HEK293 (cell line): ENCODE measurements around the gene IFI27L2.

Experiments used
- CTCF ChIA-PET: fragments of 350-600 bp; formaldehyde crosslinking; extraction: SDS; loops from one replicate; lab custom pipeline; 2021; ENCODE audit warnings: antibody characterized with exemption; lab: Yijun Ruan, JAX
- POLR2A ChIA-PET: fragments of 300-600 bp; formaldehyde crosslinking; extraction: SDS; loops from one replicate; lab custom pipeline; 2020; ENCODE audit warnings: antibody characterized with exemption, inconsistent platforms; lab: Yijun Ruan, JAX
- H3K27ac ChIP-seq: fragments of 200-500 bp; sonication (Bioruptor generic); 2 replicates; pipeline ENCODE4 v1.5.1; 2014; ENCODE audit warnings: low read depth, low read length, control low read depth, inconsistent platforms; ENCODE audit errors: extremely low read depth
- H3K36me3 ChIP-seq, 2 experiments: fragments of 200-500 bp in 1 of 2; sonication (Bioruptor generic) in 1 of 2; 1 replicate in 1 of 2; 2 replicates in 1 of 2; pipeline ENCODE4 v1.5.1; 2014 to 2017; ENCODE audit warnings: inconsistent platforms in 2 of 2, low read length in 2 of 2; ENCODE audit not compliant: control insufficient read depth in 2 of 2, insufficient read depth in 1 of 2
- H3K4me1 ChIP-seq: fragments of 200-500 bp; sonication (Bioruptor generic); 2 replicates; pipeline ENCODE4 v1.5.1; 2014; ENCODE audit warnings: mild to moderate bottlenecking, low read length, inconsistent platforms; ENCODE audit not compliant: control insufficient read depth, insufficient read depth
- H3K4me3 ChIP-seq: 2 replicates; pipeline ENCODE4 v1.5.1; 2011; ENCODE audit warnings: low read depth, mild to moderate bottlenecking, control low read depth, low read length, moderate library complexity
- H3K9me3 ChIP-seq: fragments of 200-500 bp; sonication (Bioruptor generic); 2 replicates; pipeline ENCODE4 v1.5.1; 2014; ENCODE audit warnings: low read depth, low read length, inconsistent platforms; ENCODE audit not compliant: control insufficient read depth, insufficient read depth
- SALL2 ChIP-seq: fragments of 450-650 bp; formaldehyde crosslinking; IDR thresholded peaks from 2 replicates; pipeline ENCODE4 v1.5.0; 2017; ENCODE audit warnings: missing biosample characterization, mild to moderate bottlenecking, missing genetic modification characterization, borderline replicate concordance
- TRIM28 ChIP-seq: IDR thresholded peaks from 2 replicates; pipeline ENCODE4 v1.6.1; 2011; ENCODE audit warnings: low read length, control low read depth, borderline replicate concordance
- ZBTB21 ChIP-seq: fragments of 450-650 bp; formaldehyde crosslinking; IDR thresholded peaks from 2 replicates; pipeline ENCODE4 v1.5.1; 2017; ENCODE audit warnings: missing biosample characterization, missing genetic modification characterization
- ZNF10 ChIP-seq: fragments of 450-650 bp; formaldehyde crosslinking; IDR thresholded peaks from 2 replicates; pipeline ENCODE4 v1.5.1; 2017; ENCODE audit warnings: missing biosample characterization, missing genetic modification characterization
- ZNF112 ChIP-seq: fragments of 450-650 bp; formaldehyde crosslinking; IDR thresholded peaks from 2 replicates; pipeline ENCODE4 v1.5.0; 2017; ENCODE audit warnings: missing biosample characterization, missing genetic modification characterization
- ZNF138 ChIP-seq: fragments of 450-650 bp; formaldehyde crosslinking; IDR thresholded peaks from 2 replicates; pipeline ENCODE4 v1.5.1; 2016; ENCODE audit warnings: missing biosample characterization, missing genetic modification characterization, borderline replicate concordance
- ZNF169 ChIP-seq: fragments of 450-650 bp; formaldehyde crosslinking; IDR thresholded peaks from 2 replicates; pipeline ENCODE4 v1.5.1; 2016; ENCODE audit warnings: missing biosample characterization, missing genetic modification characterization
- ZNF174 ChIP-seq: fragments of 450-650 bp; formaldehyde crosslinking; IDR thresholded peaks from 2 replicates; pipeline ENCODE4 v1.5.0; 2017; ENCODE audit warnings: missing biosample characterization, mild to moderate bottlenecking, missing genetic modification characterization
- ZNF366 ChIP-seq: fragments of 450-650 bp; formaldehyde crosslinking; conservative IDR thresholded peaks from 2 replicates; pipeline ENCODE4 v1.5.1; 2016; ENCODE audit warnings: missing biosample characterization, missing genetic modification characterization
- ZNF423 ChIP-seq: fragments of 450-650 bp; formaldehyde crosslinking; IDR thresholded peaks from 2 replicates; pipeline ENCODE4 v1.5.1; 2016; ENCODE audit warnings: missing biosample characterization, missing genetic modification characterization
- ZNF514 ChIP-seq: fragments of 450-650 bp; formaldehyde crosslinking; IDR thresholded peaks from 2 replicates; pipeline ENCODE4 v1.5.1; 2016; ENCODE audit warnings: missing biosample characterization, missing genetic modification characterization
- ZNF548 ChIP-seq: fragments of 450-650 bp; formaldehyde crosslinking; IDR thresholded peaks from 2 replicates; pipeline ENCODE4 v1.5.1; 2016; ENCODE audit warnings: missing biosample characterization, missing genetic modification characterization
- ZNF560 ChIP-seq: fragments of 450-650 bp; formaldehyde crosslinking; IDR thresholded peaks from 2 replicates; pipeline ENCODE4 v1.5.1; 2017; ENCODE audit warnings: missing biosample characterization, missing genetic modification characterization, borderline replicate concordance
- ZNF596 ChIP-seq: fragments of 450-650 bp; IDR thresholded peaks from 2 replicates; pipeline ENCODE4 v1.5.0; 2018; ENCODE audit warnings: missing biosample characterization, mild to moderate bottlenecking, missing genetic modification characterization, moderate library complexity
- ZNF76 ChIP-seq: fragments of 450-650 bp; formaldehyde crosslinking; IDR thresholded peaks from 2 replicates; pipeline ENCODE4; 2016; ENCODE audit warnings: low read depth, missing biosample characterization, missing genetic modification characterization, borderline replicate concordance
- ZSCAN16 ChIP-seq: fragments of 450-650 bp; formaldehyde crosslinking; IDR thresholded peaks from 2 replicates; pipeline ENCODE4 v1.5.1; 2016; ENCODE audit warnings: missing biosample characterization, missing genetic modification characterization
- ZXDB ChIP-seq: fragments of 450-650 bp; formaldehyde crosslinking; IDR thresholded peaks from 2 replicates; pipeline ENCODE4 v1.5.1; 2016; ENCODE audit warnings: missing biosample characterization, missing genetic modification characterization
- TF ChIP-seq, protein P1 (sequence below): fragments of 450-650 bp; formaldehyde crosslinking; IDR thresholded peaks from 2 replicates; pipeline ENCODE4 v1.5.1; 2016; ENCODE audit warnings: missing biosample characterization, missing genetic modification characterization
- TF ChIP-seq, protein P2 (sequence below): fragments of 450-650 bp; formaldehyde crosslinking; IDR thresholded peaks from 2 replicates; pipeline ENCODE4 v1.5.1; 2016; ENCODE audit warnings: missing biosample characterization, missing genetic modification characterization
- TF ChIP-seq, protein P3 (sequence below): fragments of 450-650 bp; formaldehyde crosslinking; conservative IDR thresholded peaks from 2 replicates; pipeline ENCODE4 v1.5.1; 2016; ENCODE audit warnings: low read depth, missing biosample characterization, missing genetic modification characterization

IFI27L2 gene

DNA sequence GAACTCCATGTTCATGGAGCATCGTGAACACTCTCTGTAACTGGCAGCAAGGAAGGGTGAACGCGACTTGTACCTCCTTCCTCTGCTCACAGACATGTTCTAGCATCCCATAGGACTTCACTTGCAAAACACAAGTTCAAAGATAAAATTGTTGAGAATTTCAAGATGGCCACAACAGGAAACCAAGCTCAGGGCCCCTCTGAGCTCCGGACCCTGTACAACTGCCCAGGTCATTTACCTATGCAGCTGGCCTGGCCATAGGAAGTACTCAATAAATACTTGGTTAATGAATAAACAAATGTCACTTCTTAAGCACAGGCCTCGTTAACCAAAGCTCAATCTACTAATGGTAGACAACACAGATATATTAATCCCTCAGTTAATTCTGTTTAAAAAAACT, 33.1 kb upstream of the IFI27L2 start:
- Histone ChIP-seq H3K9me3 (no peaks in the 10 kb centered on the region), H3K36me3 (no peaks in the 10 kb centered on the region), H3K4me1 (no peaks in the 10 kb centered on the region; the same call in 1 of the 2 replicates), H3K27ac (no peak overlapping the region), H3K4me3 (no peak overlapping the region)
- ChIA-PET POLR2A (no interaction called here), CTCF (interaction anchor here (1.1 to 2.7 kb wide), 3 partner anchors 26 to 126 kb away, joined by 5 to 13 read pairs (median 7); no protein-coding TSS in a partner anchor)
- TF ChIP-seq ZNF423 (tag by site-specific recombination), result no peak
- TF ChIP-seq ZNF514 (tag by site-specific recombination), result no peak
- TF ChIP-seq SALL2, result no peak
- no peak for TF ChIP-seq ZNF10 (tag by site-specific recombination)
- TF ChIP-seq ZBTB21, result no peak
- TF ChIP-seq ZNF174, result no peak

DNA sequence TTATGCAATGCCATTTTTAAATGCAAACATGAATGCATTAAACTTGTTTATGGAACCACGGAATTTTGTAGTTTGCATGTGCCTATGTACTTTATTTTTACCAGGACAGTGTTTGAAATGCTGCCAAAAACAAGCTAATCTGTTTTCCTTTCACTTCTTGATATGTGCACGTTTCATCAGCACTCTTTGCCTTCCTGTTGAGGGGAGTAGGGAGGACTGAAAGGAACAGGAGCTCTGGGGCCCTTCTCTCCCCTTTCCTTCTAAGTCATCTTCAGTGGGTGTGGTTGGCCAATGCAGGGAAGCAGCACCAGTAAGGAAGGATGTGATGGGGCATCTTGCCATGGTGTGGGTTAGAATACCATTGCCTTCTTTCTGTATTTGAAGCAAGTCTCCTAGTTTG, 32.6 kb upstream of the IFI27L2 start:
- ChIA-PET POLR2A (no interaction called here), CTCF (interaction anchor here (0.8 to 2.7 kb wide), 2 partner anchors 9 to 25 kb away, joined by 3 to 13 read pairs; no protein-coding TSS in a partner anchor)
- H3K27ac ChIP-seq, result no peak overlapping the region
- no peak overlapping the region for H3K4me3 ChIP-seq
- no peaks in the 10 kb centered on the region; the same call in 1 of the 2 replicates for H3K4me1 ChIP-seq
- TF ChIP-seq, protein P1, sequence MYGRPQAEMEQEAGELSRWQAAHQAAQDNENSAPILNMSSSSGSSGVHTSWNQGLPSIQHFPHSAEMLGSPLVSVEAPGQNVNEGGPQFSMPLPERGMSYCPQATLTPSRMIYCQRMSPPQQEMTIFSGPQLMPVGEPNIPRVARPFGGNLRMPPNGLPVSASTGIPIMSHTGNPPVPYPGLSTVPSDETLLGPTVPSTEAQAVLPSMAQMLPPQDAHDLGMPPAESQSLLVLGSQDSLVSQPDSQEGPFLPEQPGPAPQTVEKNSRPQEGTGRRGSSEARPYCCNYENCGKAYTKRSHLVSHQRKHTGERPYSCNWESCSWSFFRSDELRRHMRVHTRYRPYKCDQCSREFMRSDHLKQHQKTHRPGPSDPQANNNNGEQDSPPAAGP (tag by site-specific recombination), result no peak
- TF ChIP-seq ZNF366 (tag by site-specific recombination), result no peak
- TF ChIP-seq, protein P2, sequence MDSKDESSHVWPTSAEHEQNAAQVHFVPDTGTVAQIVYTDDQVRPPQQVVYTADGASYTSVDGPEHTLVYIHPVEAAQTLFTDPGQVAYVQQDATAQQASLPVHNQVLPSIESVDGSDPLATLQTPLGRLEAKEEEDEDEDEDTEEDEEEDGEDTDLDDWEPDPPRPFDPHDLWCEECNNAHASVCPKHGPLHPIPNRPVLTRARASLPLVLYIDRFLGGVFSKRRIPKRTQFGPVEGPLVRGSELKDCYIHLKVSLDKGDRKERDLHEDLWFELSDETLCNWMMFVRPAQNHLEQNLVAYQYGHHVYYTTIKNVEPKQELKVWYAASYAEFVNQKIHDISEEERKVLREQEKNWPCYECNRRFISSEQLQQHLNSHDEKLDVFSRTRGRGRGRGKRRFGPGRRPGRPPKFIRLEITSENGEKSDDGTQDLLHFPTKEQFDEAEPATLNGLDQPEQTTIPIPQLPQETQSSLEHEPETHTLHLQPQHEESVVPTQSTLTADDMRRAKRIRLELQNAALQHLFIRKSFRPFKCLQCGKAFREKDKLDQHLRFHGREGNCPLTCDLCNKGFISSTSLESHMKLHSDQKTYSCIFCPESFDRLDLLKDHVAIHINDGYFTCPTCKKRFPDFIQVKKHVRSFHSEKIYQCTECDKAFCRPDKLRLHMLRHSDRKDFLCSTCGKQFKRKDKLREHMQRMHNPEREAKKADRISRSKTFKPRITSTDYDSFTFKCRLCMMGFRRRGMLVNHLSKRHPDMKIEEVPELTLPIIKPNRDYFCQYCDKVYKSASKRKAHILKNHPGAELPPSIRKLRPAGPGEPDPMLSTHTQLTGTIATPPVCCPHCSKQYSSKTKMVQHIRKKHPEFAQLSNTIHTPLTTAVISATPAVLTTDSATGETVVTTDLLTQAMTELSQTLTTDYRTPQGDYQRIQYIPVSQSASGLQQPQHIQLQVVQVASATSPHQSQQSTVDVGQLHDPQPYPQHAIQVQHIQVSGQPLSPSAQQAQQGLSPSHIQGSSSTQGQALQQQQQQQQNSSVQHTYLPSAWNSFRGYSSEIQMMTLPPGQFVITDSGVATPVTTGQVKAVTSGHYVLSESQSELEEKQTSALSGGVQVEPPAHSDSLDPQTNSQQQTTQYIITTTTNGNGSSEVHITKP (tag by site-specific recombination), result no peak
- TF ChIP-seq SALL2, result no peak
- TF ChIP-seq ZNF548 (tag by site-specific recombination), result no peak
- TF ChIP-seq ZNF76 (tag by site-specific recombination), result no peak
- no peak for TF ChIP-seq ZXDB (tag by site-specific recombination)
- no peak for TF ChIP-seq ZSCAN16 (tag by site-specific recombination)
- TF ChIP-seq ZNF596 (tag by site-specific recombination), result no peak
- TF ChIP-seq ZNF169 (tag by site-specific recombination), result no peak
- no peak for TF ChIP-seq ZNF112 (tag by site-specific recombination)
- H3K9me3 ChIP-seq, result no peaks in the 10 kb centered on the region
- H3K36me3 ChIP-seq, result no peaks in the 10 kb centered on the region

DNA sequence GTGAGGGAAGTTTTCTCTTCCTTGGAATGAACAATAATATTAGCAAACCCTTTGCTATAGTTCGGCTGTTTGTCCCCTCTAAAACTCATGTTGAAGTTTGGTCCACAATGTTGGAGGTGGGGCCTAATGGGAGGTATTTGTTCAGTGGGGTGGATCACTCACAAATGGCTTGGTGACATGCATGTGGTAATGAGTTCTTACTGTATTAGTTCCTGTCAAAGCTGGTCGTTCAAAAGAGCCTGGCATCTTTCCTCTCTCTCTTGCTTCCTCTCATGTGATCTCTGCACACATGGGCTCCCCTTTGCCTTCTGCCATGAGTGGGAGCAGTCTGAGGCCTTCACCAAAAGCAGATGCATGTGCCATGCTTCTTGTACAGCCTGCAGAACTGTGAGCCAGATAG, 31.7 kb upstream of the IFI27L2 start:
- H3K36me3 ChIP-seq, result no peaks in the 10 kb centered on the region
- H3K4me3 ChIP-seq, result no peak overlapping the region
- POLR2A ChIA-PET, result no interaction called here
- no peaks in the 10 kb centered on the region; the same call in 1 of the 2 replicates for H3K4me1 ChIP-seq
- TF ChIP-seq ZNF138 (tag by site-specific recombination), result no peak
- no peak for TF ChIP-seq TRIM28
- no peak for TF ChIP-seq ZNF560
- TF ChIP-seq, protein P3, sequence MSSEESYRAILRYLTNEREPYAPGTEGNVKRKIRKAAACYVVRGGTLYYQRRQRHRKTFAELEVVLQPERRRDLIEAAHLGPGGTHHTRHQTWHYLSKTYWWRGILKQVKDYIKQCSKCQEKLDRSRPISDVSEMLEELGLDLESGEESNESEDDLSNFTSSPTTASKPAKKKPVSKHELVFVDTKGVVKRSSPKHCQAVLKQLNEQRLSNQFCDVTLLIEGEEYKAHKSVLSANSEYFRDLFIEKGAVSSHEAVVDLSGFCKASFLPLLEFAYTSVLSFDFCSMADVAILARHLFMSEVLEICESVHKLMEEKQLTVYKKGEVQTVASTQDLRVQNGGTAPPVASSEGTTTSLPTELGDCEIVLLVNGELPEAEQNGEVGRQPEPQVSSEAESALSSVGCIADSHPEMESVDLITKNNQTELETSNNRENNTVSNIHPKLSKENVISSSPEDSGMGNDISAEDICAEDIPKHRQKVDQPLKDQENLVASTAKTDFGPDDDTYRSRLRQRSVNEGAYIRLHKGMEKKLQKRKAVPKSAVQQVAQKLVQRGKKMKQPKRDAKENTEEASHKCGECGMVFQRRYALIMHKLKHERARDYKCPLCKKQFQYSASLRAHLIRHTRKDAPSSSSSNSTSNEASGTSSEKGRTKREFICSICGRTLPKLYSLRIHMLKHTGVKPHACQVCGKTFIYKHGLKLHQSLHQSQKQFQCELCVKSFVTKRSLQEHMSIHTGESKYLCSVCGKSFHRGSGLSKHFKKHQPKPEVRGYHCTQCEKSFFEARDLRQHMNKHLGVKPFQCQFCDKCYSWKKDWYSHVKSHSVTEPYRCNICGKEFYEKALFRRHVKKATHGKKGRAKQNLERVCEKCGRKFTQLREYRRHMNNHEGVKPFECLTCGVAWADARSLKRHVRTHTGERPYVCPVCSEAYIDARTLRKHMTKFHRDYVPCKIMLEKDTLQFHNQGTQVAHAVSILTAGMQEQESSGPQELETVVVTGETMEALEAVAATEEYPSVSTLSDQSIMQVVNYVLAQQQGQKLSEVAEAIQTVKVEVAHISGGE, result no peak
- H3K9me3 ChIP-seq, result no peaks in the 10 kb centered on the region
- H3K27ac ChIP-seq, result no peak overlapping the region
- CTCF ChIA-PET, result interaction anchor here (0.6 to 2.7 kb wide), 3 partner anchors 10 to 192 kb away, joined by 3 to 13 read pairs (median 3); no protein-coding TSS in a partner anchor
